Measurements from ENCODE around the gene ZNF682. TPM values are rescaled to one million over a fixed set of nuclear protein-coding genes. Genes with fewer than 3 reads are reported as not detected.
"Not testable (repeated sequence)": the region's sequence is repeated elsewhere in the genome, so short reads cannot be mapped to it uniquely, and the experiment has no call there.

The ZNF682 gene
- total RNA-seq: 10 to 100 TPM; 15.7 to 22.6 TPM

DNA sequence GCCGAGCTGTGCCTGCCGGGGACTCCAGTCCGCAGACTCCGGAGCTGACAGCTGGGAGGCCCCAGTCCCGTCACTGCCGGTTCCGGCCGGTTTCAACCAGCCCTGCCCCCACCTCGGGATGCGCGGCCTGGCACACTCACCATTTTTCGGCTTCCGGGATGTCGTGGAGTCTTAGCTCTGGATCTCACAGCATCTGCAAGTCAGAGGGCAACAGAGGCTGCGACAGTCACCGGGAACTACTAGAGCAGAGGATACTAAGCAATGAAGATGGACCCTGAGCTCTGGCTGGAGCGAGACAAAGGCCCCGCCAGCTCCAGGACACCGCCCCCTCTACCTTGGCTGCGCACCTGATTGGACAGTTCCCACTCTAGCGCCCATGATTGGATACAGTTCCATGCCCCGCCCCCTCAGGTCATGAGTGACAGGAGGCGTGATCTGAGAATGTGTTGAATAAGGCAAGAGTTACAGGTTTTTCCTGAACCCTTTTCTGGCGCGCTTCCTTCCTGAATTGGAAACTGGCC lies at the start of gene ZNF682:
ZNF682 (minus strand) TSS at position 303 of the 521 bp plus-strand sequence; CDS start at position 143, 160 bp downstream.
- H3K27me3 Mint-ChIP-seq: peaks cover 5 to 6% of the 10 kb centered on the region in 2 donors
- no peaks in the 10 kb centered on the region for H3K9me3 Mint-ChIP-seq
- H3K27ac Mint-ChIP-seq: peak within 1 kb of the TSS; percentile 82 to 88
- H3K4me1 Mint-ChIP-seq (ENCODE audit: low read depth in 2 of 2): peaks cover 9 to 10% of the 10 kb centered on the region in 2 donors
- DNase-seq (ENCODE audit: low spot score): peak; percentile 94
- ATAC-seq: peak; percentile 99 to 100
- H3K36me3 Mint-ChIP-seq: no peaks in the 10 kb centered on the region
- H3K4me3 Mint-ChIP-seq: peak within 1 kb of the TSS; percentile 98

DNA sequence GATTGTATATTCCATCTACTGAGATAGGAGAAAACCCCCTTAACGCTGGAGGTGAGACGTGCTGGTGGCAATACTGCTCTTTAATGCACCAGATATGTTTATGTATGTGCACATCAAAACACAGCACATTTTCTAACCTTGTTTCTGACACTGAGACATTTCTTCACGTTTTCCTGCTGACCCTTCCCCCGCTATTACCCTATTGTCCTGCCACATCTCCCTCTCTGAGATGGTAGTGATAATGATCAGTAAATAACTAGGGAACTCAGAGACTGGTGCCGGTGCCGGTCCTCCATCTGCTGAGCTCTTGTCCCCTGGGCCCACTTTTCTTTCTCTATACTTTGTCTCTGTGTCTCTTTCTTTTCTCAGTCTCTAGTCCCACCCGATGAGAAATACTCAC lies 43.6 kb upstream of the ZNF682 start:
- ATAC-seq; H3K9me3 Mint-ChIP-seq; H3K27me3 Mint-ChIP-seq; DNase-seq (ENCODE audit: low spot score); H3K27ac Mint-ChIP-seq; H3K36me3 Mint-ChIP-seq; H3K4me3 Mint-ChIP-seq: not testable (repeated sequence)
- H3K4me1 Mint-ChIP-seq (ENCODE audit: low read depth in 2 of 2): peaks cover 7 to 11% of the 10 kb centered on the region in 2 donors

DNA sequence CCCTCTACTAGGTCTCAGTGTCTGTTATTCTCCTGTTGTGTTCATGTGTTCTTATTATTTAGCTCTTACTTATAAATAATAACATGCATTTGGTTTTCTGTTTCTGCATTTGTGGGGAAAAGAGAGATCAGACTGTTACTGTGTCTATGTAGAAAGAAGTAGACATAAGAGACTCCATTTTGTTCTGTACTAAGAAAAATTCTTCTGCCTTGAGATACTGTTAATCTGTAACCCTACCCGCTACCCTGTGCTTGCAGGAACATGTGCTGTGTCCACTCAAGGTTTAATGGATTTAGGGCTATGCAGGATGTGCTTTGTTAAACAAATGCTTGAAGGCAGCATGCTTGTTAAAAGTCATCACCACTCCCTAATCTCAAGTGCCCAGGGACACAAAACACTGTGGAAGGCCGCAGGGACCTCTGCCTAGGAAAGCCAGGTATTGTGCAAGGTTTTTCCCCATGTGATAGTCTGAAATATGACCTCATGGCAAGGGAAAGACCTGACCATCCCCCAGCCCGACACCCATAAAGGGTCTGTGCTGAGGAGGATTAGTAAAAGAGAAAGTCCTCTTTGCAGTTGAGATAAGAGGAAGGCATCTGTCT lies 43.0 kb upstream of the ZNF682 start:
- not testable (repeated sequence) for H3K36me3 Mint-ChIP-seq; DNase-seq (ENCODE audit: low spot score); H3K9me3 Mint-ChIP-seq; H3K27me3 Mint-ChIP-seq; H3K4me3 Mint-ChIP-seq; ATAC-seq; H3K27ac Mint-ChIP-seq
- peaks cover 10 to 11% of the 10 kb centered on the region in 2 donors for H3K4me1 Mint-ChIP-seq (ENCODE audit: low read depth in 2 of 2)

DNA sequence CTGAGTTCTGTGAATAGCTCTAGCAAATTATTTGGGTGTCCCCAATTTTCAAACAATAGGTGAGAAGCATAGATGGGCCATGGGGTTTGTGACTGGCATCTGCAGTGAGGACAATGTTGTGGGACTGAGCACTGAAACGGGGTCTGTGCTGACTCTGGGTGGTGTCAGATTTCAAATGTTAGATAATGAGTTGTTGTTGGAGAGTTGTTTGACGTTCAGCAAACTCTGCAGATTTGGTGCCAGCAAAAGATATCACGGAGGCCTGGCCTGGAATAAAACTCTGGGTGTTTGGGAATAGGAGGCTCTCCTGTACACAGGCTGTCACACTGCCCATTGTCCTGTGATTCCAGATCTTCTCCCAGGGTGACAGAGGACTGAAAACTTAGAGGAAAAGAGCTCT lies 41.4 kb upstream of the ZNF682 start:
- DNase-seq (ENCODE audit: low spot score): no peak
- no peak overlapping the region for H3K4me3 Mint-ChIP-seq
- no peak overlapping the region for H3K27ac Mint-ChIP-seq
- H3K4me1 Mint-ChIP-seq (ENCODE audit: low read depth in 2 of 2): peaks cover 10 to 11% of the 10 kb centered on the region in 2 donors
- ATAC-seq: no peak
- H3K36me3 Mint-ChIP-seq: peaks cover 4% of the 10 kb centered on the region
- H3K9me3 Mint-ChIP-seq: no peaks in the 10 kb centered on the region
- no peaks in the 10 kb centered on the region for H3K27me3 Mint-ChIP-seq

DNA sequence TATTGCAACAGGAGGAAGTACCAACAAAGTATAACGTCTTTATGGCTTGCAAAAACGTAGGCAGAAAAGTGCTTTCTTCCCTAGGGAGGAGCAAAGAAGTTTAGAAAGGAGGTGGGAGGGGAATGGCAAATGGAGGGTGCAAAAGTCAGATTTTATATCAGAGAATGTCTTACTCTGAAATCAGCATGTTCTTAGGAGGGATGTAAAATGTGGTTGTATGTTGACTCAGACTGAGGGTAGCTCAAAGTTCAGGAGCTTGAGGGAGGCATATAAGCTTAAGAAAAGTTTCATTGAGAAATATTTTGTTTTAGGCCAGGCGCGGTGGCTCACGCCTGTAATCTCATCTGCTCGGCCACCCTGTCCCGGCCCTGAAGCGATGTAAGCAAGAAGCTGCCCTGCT lies 40.2 kb upstream of the ZNF682 start:
- Mint-ChIP-seq H3K27ac (no peak overlapping the region), H3K4me1 (ENCODE audit: low read depth in 2 of 2) (peaks cover 10 to 11% of the 10 kb centered on the region in 2 donors), H3K27me3 (no peaks in the 10 kb centered on the region), H3K4me3 (peak overlapping the region; percentile 86), H3K36me3 (peaks cover 4% of the 10 kb centered on the region), H3K9me3 (no peaks in the 10 kb centered on the region)
- ATAC-seq (no peak), DNase-seq (ENCODE audit: low spot score) (no peak)

DNA sequence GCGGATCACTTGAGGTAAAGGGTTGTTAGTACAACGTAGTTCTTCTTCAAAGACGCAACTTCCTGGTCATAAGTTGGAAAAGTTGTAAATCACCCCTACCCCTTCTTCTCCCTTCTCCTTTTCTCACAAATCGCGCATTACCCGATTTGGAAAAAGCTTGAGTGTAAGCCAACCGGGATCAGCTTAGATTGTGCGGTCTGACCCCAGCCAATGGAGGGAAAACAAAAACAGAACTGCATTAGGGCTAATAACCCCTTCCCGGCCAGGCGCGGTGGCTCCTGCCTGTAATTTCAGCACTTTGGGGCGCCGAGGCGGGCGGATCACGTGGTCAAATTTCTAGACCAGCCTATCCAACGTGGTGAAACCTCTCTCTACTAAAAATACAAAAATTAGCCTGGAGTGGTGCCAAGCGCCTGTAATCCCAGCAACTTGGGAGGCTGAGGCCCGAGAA lies 39.3 kb upstream of the ZNF682 start:
- H3K4me3 Mint-ChIP-seq: peak overlapping the region; percentile 86
- no peaks in the 10 kb centered on the region for H3K9me3 Mint-ChIP-seq
- DNase-seq (ENCODE audit: low spot score) (no peak), ATAC-seq (no peak)
- peak overlapping the region; percentile 37 to 62 for H3K27ac Mint-ChIP-seq
- peaks cover 10 to 11% of the 10 kb centered on the region in 2 donors for H3K4me1 Mint-ChIP-seq (ENCODE audit: low read depth in 2 of 2)
- H3K36me3 Mint-ChIP-seq: peaks cover 4% of the 10 kb centered on the region
- H3K27me3 Mint-ChIP-seq: no peaks in the 10 kb centered on the region

DNA sequence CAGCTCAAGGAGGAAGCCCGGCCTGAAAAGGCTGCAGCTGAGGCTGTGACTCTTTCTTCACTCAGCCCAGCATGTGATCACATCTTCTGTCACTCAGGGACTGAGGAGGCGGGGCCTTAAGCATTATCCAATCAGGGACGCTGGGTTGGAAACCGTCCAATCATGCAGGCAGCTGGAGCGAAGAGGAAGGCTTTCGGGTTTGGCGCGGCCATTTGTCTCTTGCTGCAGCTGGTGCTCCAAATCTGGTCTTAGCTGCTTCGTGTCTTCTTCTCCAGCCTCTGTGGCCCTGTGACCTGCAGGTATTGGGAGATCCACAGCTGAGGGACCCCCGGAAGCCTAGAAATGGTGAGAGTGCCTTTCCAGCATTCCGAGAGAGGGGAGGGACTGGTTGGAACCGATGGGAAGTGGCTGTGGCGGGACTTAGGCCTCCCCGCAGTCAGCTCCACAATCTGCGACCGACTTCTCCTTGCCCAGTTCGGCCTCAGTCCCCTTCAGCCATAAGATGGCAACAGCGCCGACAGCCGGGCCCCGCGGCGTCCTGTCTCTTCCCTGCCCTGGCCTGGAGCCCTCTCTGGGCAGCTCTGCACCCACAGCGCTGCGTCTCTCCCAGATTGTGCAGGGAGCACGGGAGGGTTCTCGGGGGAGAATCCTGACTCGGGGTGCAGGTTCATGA lies 38.6 kb upstream of the ZNF682 start, which contains the start of gene ZNF90:
ZNF90 (plus strand) TSS at position 210 of the 673 bp plus-strand sequence; CDS start at position 343, 133 bp downstream.
- Mint-ChIP-seq H3K4me1 (ENCODE audit: low read depth in 2 of 2) (peaks cover 10 to 11% of the 10 kb centered on the region in 2 donors), H3K36me3 (peaks cover 4% of the 10 kb centered on the region), H3K4me3 (peak within 1 kb of the TSS; percentile 86), H3K27ac (peak within 1 kb of the TSS; percentile 37 to 62), H3K9me3 (no peaks in the 10 kb centered on the region), H3K27me3 (no peaks in the 10 kb centered on the region)
- peak; percentile 98 for ATAC-seq
- peak; percentile 88 for DNase-seq (ENCODE audit: low spot score)

DNA sequence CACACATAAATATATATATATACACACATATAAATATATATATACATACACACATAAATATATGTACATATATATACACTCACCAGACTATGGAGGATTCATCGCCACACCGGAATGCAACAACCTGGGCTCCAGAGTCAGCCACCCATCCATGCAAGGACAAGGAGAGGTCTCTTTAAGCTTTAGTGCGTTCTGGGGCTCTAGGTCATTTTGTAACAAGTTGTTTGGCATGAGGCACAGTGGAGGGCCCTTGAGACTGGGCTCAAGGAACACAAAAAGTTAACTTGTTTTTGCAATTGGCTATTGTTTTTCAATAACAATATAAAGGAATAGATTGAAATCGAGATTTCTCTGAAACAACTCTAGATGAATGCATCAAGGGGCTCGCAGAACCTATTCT lies 33.6 kb upstream of the ZNF682 start:
- Mint-ChIP-seq H3K27me3 (peaks cover 16 to 28% of the 10 kb centered on the region in 2 donors), H3K36me3 (peaks cover 12% of the 10 kb centered on the region), H3K9me3 (no peaks in the 10 kb centered on the region), H3K4me3 (no peak overlapping the region), H3K27ac (no peak overlapping the region), H3K4me1 (ENCODE audit: low read depth in 2 of 2) (peaks cover 0 to 4% of the 10 kb centered on the region in 2 donors)
- ATAC-seq: no peak
- DNase-seq (ENCODE audit: low spot score): no peak

DNA sequence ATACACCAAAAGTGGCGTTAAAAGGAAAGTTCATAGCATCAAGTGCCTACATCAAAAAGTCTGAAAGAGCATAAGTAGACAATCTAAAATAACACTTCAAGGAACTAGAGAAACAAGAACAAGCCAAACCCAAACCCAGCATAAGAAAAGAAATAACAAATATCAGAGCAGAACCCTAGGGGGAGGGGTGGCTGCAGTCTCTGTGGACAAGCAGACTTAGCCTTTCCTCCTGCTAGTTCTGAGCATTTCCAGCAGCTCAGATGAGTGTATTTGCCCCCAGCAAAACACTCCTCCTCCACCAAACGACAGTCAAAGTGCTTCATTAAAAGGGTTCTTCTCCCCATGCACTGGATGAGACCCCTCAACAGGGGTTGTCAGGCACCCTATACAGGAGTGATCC lies 31.4 kb upstream of the ZNF682 start:
- Mint-ChIP-seq H3K9me3 (no peaks in the 10 kb centered on the region), H3K27ac (no peak overlapping the region), H3K36me3 (peaks cover 12% of the 10 kb centered on the region), H3K4me3 (no peak overlapping the region), H3K4me1 (ENCODE audit: low read depth in 2 of 2) (no peaks in the 10 kb centered on the region), H3K27me3 (peaks cover 25 to 45% of the 10 kb centered on the region in 2 donors)
- DNase-seq (ENCODE audit: low spot score) (no peak), ATAC-seq (no peak)

DNA sequence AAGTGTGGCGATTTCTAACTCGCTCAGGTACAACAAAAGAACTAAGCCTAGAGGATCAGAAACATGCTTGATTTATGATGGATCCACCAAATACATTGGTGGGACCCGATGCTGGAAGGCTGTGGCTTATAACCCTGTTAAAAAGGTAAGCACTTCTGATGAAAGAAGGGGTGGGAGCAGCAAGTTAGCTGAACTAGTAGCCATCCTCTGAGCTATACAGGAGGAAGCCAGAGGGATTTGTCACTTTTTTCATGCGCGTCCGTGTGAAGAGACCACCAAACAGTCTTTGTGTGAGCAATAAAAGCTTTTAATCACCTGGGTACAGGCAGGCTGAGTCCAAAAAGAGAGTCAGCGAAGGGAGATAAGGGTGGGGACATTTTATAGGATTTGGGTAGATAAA lies 29.3 kb upstream of the ZNF682 start:
- not testable (repeated sequence) for DNase-seq (ENCODE audit: low spot score); H3K4me1 Mint-ChIP-seq (ENCODE audit: low read depth in 2 of 2); H3K27ac Mint-ChIP-seq; H3K9me3 Mint-ChIP-seq; ATAC-seq; H3K4me3 Mint-ChIP-seq
- Mint-ChIP-seq H3K36me3 (peaks cover 12% of the 10 kb centered on the region), H3K27me3 (peaks cover 25 to 45% of the 10 kb centered on the region in 2 donors)

DNA sequence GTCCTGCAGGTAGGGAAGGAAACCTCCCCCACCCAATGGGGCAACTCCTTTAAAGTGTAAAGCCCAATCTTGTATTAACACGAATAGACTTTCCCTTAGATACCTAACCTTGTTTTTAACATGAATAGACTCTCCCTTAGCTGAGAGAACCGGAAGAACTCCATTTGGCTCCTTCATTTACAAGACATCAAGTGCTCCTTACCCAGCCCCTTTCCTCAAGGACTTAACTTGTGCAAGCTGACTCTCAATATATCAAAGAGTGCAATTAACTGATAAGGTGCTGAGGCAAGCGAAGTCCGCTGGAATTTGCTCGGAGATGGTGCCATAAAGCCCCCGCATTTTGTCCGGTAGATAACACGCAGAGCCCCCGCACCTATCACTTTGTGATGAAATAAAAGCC lies 28.6 kb upstream of the ZNF682 start:
- Mint-ChIP-seq H3K27ac (no peak overlapping the region), H3K4me3 (no peak overlapping the region), H3K27me3 (peaks cover 25 to 45% of the 10 kb centered on the region in 2 donors), H3K9me3 (no peaks in the 10 kb centered on the region), H3K4me1 (ENCODE audit: low read depth in 2 of 2) (no peaks in the 10 kb centered on the region), H3K36me3 (peaks cover 12% of the 10 kb centered on the region)
- ATAC-seq (no peak), DNase-seq (ENCODE audit: low spot score) (no peak)

DNA sequence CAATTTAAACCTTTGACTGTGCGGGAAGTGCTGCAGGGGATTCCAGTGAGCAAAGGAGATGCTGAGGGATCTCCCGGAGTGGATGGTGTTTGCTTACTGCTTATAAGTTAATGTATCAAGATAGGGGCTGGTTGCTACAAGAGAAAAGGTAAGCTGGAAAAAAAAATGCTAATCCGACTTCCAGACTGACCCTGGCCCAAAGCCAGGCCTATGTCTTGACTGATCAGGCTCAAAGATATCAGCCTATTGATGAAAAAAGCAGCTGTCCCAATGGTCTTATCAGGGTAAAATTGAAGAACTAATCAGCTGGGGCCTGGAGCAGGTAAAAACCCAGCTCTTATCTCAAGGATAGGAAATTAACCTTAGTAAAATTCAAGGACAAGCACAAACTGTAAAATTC lies 27.6 kb upstream of the ZNF682 start:
- no peaks in the 10 kb centered on the region for H3K4me1 Mint-ChIP-seq (ENCODE audit: low read depth in 2 of 2)
- H3K36me3 Mint-ChIP-seq: peaks cover 12% of the 10 kb centered on the region
- ATAC-seq: no peak
- H3K27ac Mint-ChIP-seq: no peak overlapping the region
- no peak overlapping the region for H3K4me3 Mint-ChIP-seq
- H3K27me3 Mint-ChIP-seq: peaks cover 25 to 45% of the 10 kb centered on the region in 2 donors
- DNase-seq (ENCODE audit: low spot score): no peak
- no peaks in the 10 kb centered on the region for H3K9me3 Mint-ChIP-seq

DNA sequence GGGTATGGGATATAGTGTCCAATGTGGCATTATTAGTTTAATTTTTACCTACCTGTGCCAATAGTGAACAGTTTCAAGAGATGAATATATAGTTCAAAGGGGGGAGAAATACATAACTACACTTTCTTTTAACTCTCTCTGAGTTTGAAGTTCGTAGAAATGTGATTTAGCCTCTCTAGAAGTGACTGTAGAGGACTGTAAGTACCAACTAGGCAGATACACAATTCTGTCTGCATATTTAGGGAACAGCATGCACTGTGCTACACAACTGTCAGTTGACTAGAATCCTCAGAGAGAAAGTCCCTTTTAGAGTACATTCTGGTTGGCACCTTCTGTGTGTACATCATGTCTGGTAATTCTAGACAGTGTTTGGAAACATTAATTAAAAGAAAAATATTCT lies 21.0 kb upstream of the ZNF682 start:
- Mint-ChIP-seq H3K27ac (no peak overlapping the region), H3K36me3 (no peaks in the 10 kb centered on the region), H3K9me3 (no peaks in the 10 kb centered on the region), H3K4me1 (ENCODE audit: low read depth in 2 of 2) (no peaks in the 10 kb centered on the region), H3K4me3 (no peak overlapping the region), H3K27me3 (peaks cover 0 to 9% of the 10 kb centered on the region in 2 donors)
- no peak for ATAC-seq
- no peak for DNase-seq (ENCODE audit: low spot score)

DNA sequence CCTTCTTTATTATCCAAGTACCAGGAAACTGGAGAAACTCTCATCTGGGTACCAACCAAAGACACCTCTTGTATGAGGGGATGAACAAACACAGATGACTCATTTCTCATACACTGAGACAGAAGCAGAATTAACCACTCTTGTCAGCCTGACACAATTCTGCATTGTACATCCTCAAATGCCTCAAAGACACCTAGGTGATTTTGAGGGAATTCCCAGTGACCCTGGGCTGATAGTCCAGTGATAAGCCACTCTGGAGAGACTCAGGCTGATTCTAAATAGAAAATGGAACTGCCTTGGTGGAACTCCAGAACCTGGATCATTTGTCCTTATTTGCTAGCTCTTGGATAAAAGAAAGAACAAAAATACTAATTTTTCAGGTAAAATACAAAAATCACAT lies 19.4 kb upstream of the ZNF682 start:
- not testable (repeated sequence) for ATAC-seq; H3K4me3 Mint-ChIP-seq; H3K27ac Mint-ChIP-seq; H3K36me3 Mint-ChIP-seq; H3K9me3 Mint-ChIP-seq; H3K4me1 Mint-ChIP-seq (ENCODE audit: low read depth in 2 of 2); DNase-seq (ENCODE audit: low spot score); H3K27me3 Mint-ChIP-seq

Data from natural killer cell treated with Interleukin-12 subunit alpha and Interleukin-12 subunit beta and Interleukin-15 and Interleukin-18, amount 100 ng/mL, for 72 hours (primary cell).